ENCODE data around the gene APOA5. TPM values are rescaled to one million over a fixed set of nuclear protein-coding genes. Genes with fewer than 3 reads are reported as not detected.

Gene APOA5
- total and polyA plus RNA-seq, 2 of the 13 experiments (the other 11 are each of a cell fraction or from before 2014, with no cell fraction given), result 44.0 to 49.1 TPM

DNA sequence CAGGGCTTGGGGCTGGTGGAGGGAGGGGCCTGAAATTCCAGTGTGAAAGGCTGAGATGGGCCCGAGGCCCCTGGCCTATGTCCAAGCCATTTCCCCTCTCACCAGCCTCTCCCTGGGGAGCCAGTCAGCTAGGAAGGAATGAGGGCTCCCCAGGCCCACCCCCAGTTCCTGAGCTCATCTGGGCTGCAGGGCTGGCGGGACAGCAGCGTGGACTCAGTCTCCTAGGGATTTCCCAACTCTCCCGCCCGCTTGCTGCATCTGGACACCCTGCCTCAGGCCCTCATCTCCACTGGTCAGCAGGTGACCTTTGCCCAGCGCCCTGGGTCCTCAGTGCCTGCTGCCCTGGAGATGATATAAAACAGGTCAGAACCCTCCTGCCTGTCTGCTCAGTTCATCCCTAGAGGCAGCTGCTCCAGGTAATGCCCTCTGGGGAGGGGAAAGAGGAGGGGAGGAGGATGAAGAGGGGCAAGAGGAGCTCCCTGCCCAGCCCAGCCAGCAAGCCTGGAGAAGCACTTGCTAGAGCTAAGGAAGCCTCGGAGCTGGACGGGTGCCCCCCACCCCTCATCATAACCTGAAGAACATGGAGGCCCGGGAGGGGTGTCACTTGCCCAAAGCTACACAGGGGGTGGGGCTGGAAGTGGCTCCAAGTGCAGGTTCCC is 38.0 kb upstream of the APOA5 start, which contains the start of gene APOC3 (continued):
- TF ChIP-seq ZNF773 (CRISPR knock-in tag; IDR thresholded peaks at IDR 0.05; ENCODE audit: borderline replicate concordance) (no peak), TP53 (CRISPR knock-in tag; conservative IDR thresholded peaks at IDR 0.05) (0 out of 2 replicates have a peak, but pooled peaks have one; percentile 14), MIXL1 (CRISPR knock-in tag; IDR thresholded peaks at IDR 0.05) (0 out of 2 replicates have a peak, but pooled peaks have one; percentile 30), KLF11 (CRISPR knock-in tag; IDR thresholded peaks at IDR 0.05) (peak; percentile 43; the same call in 1 of the 2 replicates), ZNF451 (CRISPR knock-in tag; IDR thresholded peaks at IDR 0.05) (0 out of 2 replicates have a peak, but pooled peaks have one; percentile 10), ZNF333 (CRISPR knock-in tag; IDR thresholded peaks at IDR 0.05; ENCODE audit: borderline replicate concordance) (0 out of 2 replicates have a peak, but pooled peaks have one; percentile 36), ZFYVE20 (CRISPR knock-in tag; IDR thresholded peaks at IDR 0.05; ENCODE audit: borderline replicate concordance, low read depth) (no peak), ZSCAN9 (CRISPR knock-in tag; IDR thresholded peaks at IDR 0.05; ENCODE audit: borderline replicate concordance) (0 out of 2 replicates have a peak, but pooled peaks have one; percentile 15), KDM6A (CRISPR knock-in tag; IDR thresholded peaks at IDR 0.05; ENCODE audit: low read depth) (peak; percentile 57; the same call in 1 of the 2 replicates), MYNN (CRISPR knock-in tag; IDR thresholded peaks at IDR 0.05; ENCODE audit: low read depth) (no peak), MXD4 (CRISPR knock-in tag; IDR thresholded peaks at IDR 0.05) (peak; percentile 48; the same call in 1 of the 2 replicates), ZNF232 (CRISPR knock-in tag; IDR thresholded peaks at IDR 0.05; ENCODE audit: borderline replicate concordance) (no peak; the same call in 1 of the 2 replicates), NR2F6 (IDR thresholded peaks at IDR 0.05) (peak; percentile 86), NR2F6 (CRISPR knock-in tag; IDR thresholded peaks at IDR 0.05) (peak; percentile 92), MEIS1 (CRISPR knock-in tag; IDR thresholded peaks at IDR 0.05; ENCODE audit: borderline replicate concordance) (peak; percentile 22; the same call in 1 of the 2 replicates), ZSCAN21 (CRISPR knock-in tag; IDR thresholded peaks at IDR 0.05; ENCODE audit: borderline replicate concordance) (no peak; the same call in 1 of the 2 replicates), SOX6 (IDR thresholded peaks at IDR 0.05) (no peak), SOX6 (CRISPR knock-in tag; IDR thresholded peaks at IDR 0.05) (peak; percentile 77), IRF2 (CRISPR knock-in tag; IDR thresholded peaks at IDR 0.05) (no peak; the same call in 1 of the 2 replicates), POLR2G (IDR thresholded peaks at IDR 0.05; ENCODE audit: low read depth, low read length) (peak; percentile 91), ZNF24 (IDR thresholded peaks at IDR 0.05) (no peak), ZBTB8A (CRISPR knock-in tag; IDR thresholded peaks at IDR 0.05; ENCODE audit: borderline replicate concordance, low read depth) (peak; percentile 62; the same call in 1 of the 2 replicates), TGIF2 (CRISPR knock-in tag; IDR thresholded peaks at IDR 0.05) (no peak), POGZ (CRISPR knock-in tag; IDR thresholded peaks at IDR 0.05) (peak; percentile 57; the same call in 1 of the 2 replicates), KMT2B (CRISPR knock-in tag; IDR thresholded peaks at IDR 0.05) (peak; percentile 40; the same call in 1 of the 2 replicates)
- TF ChIP-seq, protein P1, sequence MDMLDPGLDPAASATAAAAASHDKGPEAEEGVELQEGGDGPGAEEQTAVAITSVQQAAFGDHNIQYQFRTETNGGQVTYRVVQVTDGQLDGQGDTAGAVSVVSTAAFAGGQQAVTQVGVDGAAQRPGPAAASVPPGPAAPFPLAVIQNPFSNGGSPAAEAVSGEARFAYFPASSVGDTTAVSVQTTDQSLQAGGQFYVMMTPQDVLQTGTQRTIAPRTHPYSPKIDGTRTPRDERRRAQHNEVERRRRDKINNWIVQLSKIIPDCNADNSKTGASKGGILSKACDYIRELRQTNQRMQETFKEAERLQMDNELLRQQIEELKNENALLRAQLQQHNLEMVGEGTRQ (IDR thresholded peaks at IDR 0.05; ENCODE audit: low read depth, low read length), result no peak
- TF ChIP-seq, protein P1 (CRISPR knock-in tag; IDR thresholded peaks at IDR 0.05; ENCODE audit: borderline replicate concordance), result 0 out of 2 replicates have a peak, but pooled peaks have one; percentile 34
- TF ChIP-seq, protein P2, sequence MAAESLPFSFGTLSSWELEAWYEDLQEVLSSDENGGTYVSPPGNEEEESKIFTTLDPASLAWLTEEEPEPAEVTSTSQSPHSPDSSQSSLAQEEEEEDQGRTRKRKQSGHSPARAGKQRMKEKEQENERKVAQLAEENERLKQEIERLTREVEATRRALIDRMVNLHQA (CRISPR knock-in tag; IDR thresholded peaks at IDR 0.05), result no peak
- TF ChIP-seq, protein P3, sequence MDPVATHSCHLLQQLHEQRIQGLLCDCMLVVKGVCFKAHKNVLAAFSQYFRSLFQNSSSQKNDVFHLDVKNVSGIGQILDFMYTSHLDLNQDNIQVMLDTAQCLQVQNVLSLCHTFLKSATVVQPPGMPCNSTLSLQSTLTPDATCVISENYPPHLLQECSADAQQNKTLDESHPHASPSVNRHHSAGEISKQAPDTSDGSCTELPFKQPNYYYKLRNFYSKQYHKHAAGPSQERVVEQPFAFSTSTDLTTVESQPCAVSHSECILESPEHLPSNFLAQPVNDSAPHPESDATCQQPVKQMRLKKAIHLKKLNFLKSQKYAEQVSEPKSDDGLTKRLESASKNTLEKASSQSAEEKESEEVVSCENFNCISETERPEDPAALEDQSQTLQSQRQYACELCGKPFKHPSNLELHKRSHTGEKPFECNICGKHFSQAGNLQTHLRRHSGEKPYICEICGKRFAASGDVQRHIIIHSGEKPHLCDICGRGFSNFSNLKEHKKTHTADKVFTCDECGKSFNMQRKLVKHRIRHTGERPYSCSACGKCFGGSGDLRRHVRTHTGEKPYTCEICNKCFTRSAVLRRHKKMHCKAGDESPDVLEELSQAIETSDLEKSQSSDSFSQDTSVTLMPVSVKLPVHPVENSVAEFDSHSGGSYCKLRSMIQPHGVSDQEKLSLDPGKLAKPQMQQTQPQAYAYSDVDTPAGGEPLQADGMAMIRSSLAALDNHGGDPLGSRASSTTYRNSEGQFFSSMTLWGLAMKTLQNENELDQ (CRISPR knock-in tag; IDR thresholded peaks at IDR 0.05; ENCODE audit: borderline replicate concordance), result no peak

Data from HepG2 (cell line).